GM12878 (cell line): ENCODE results near the gene DNAJC11. TPM values are rescaled to one million over a fixed set of nuclear protein-coding genes. Genes with fewer than 3 reads are reported as not detected.

Experiments
- ATAC-seq: fragments of 200-7000 bp; cut with Tn5 transposase; 3 replicates; pipeline ENCODE4 v1.9.1; 2020; ENCODE audit warnings: mild to moderate bottlenecking, moderate library complexity
- BruUV-seq: library from RNA; stranded (reverse); fragments of 400-500 nt; replicated peaks from 2 replicates; lab custom pipeline; 2021; lab: Mats Ljungman, UMichigan
- CTCF ChIA-PET: fragments of 300-600 bp; sonication (Branson Sonifier 250); formaldehyde crosslinking; extraction: SDS; loops from one replicate; lab custom pipeline; 2021; ENCODE audit warnings: inconsistent platforms; lab: Yijun Ruan, JAX
- POLR2A ChIA-PET: fragments of 350-600 bp; formaldehyde crosslinking; extraction: SDS; loops from one replicate; lab custom pipeline; 2021; ENCODE audit warnings: inconsistent platforms; lab: Charles Lee
- RAD21 ChIA-PET: fragments of 300-600 bp; sonication (Branson Sonifier 250); formaldehyde crosslinking; loops from one replicate; lab custom pipeline; 2023; ENCODE audit warnings: antibody characterized with exemption; ENCODE audit not compliant: unreplicated experiment; lab: Charles Lee
- SMC1A ChIA-PET: fragments of 300-600 bp; sonication (Branson Sonifier 250); formaldehyde crosslinking; loops from one replicate; lab custom pipeline; 2023; ENCODE audit not compliant: unreplicated experiment, uncharacterized antibody; lab: Charles Lee
- DNase-seq: peaks from one replicate; pipeline ENCODE4 v3.0.0-alpha.2; 2011; ENCODE audit warnings: low read depth, low spot score
- FAIRE-seq: peaks from 3 replicates; lab custom pipeline; 2011; peaks lifted over from hg19 to GRCh38; lab: Jason Lieb, UNC
- H2AFZ ChIP-seq: 2 replicates; pipeline ENCODE4 v1.6.0; 2011; ENCODE audit warnings: low read depth, low read length, control low read depth; ENCODE audit not compliant: control insufficient read depth
- H3K27ac ChIP-seq: 2 replicates; pipeline ENCODE4 v1.5.1; 2011; ENCODE audit warnings: control low read depth; ENCODE audit not compliant: control insufficient read depth, insufficient read depth
- H3K27me3 ChIP-seq, 2 experiments: replicated peaks in 1 of 2; 2 replicates each; pipeline versions ENCODE4 v1.6.0 to v1.6.1; 2011; ENCODE audit warnings: low read length in 1 of 2; ENCODE audit not compliant: control insufficient read depth in 2 of 2, insufficient read depth in 2 of 2
- H3K36me3 ChIP-seq, 2 experiments: 2 replicates each; pipeline ENCODE4 v1.5.1; 2011; ENCODE audit warnings: low read length in 1 of 2; ENCODE audit not compliant: control insufficient read depth in 2 of 2, insufficient read depth in 2 of 2
- H3K4me1 ChIP-seq: 2 replicates; pipeline ENCODE4 v1.6.1; 2011; ENCODE audit warnings: mild to moderate bottlenecking, low read length, moderate library complexity, mixed read lengths; ENCODE audit not compliant: control insufficient read depth, insufficient read depth
- H3K4me2 ChIP-seq: 2 replicates; pipeline ENCODE4 v1.6.0; 2011; ENCODE audit warnings: control low read depth; ENCODE audit not compliant: control insufficient read depth, insufficient read depth
- H3K4me3 ChIP-seq: fragments of 200-600 bp; sonication (generic); 2 replicates; pipeline ENCODE4 v1.5.1; 2016
- H3K79me2 ChIP-seq: 2 replicates; pipeline ENCODE4 v1.6.0; 2011; ENCODE audit warnings: low read length; ENCODE audit not compliant: control insufficient read depth, insufficient read depth
- H3K9ac ChIP-seq: 2 replicates; pipeline ENCODE4 v1.8.0; 2011; ENCODE audit warnings: low read length, control low read depth, mixed read lengths; ENCODE audit not compliant: control insufficient read depth, insufficient read depth
- H3K9me3 ChIP-seq: replicated peaks from 3 replicates; pipeline ENCODE4 v1.5.1; 2011; ENCODE audit warnings: mild to moderate bottlenecking, low read length; ENCODE audit not compliant: control insufficient read depth, insufficient read depth
- H4K20me1 ChIP-seq: 2 replicates; pipeline ENCODE4 v1.6.0; 2011; ENCODE audit not compliant: control insufficient read depth, insufficient read depth
- BHLHE40 ChIP-seq, 2 experiments: fragments of 450-650 bp in 1 of 2; IDR thresholded peaks; 2 replicates each; pipeline ENCODE4 v1.6.1; 2011 to 2017; ENCODE audit warnings: low read depth in 2 of 2, borderline replicate concordance in 1 of 2, improper control_type of control experiment in 1 of 2, low read length in 1 of 2, mild to moderate bottlenecking in 1 of 2
- CHD2 ChIP-seq: IDR thresholded peaks from 2 replicates; pipeline ENCODE4 v1.6.1; 2011; ENCODE audit warnings: low read depth, low read length, improper control_type of control experiment, borderline replicate concordance
- ETV6 ChIP-seq, 2 experiments: fragments of 450-650 bp in 1 of 2; IDR thresholded peaks in 1 of 2; conservative IDR thresholded peaks in 1 of 2; 2 replicates each; pipeline ENCODE4 v1.6.1; 2014; ENCODE audit warnings: antibody characterized with exemption in 1 of 2, borderline replicate concordance in 1 of 2, low read depth in 1 of 2, mild to moderate bottlenecking in 1 of 2, moderate library complexity in 1 of 2
- FOS ChIP-seq: IDR thresholded peaks from 3 replicates; pipeline ENCODE4 v1.6.1; 2011; ENCODE audit warnings: borderline replicate concordance; ENCODE audit not compliant: insufficient read length; ENCODE audit errors: extremely low read depth
- FOXK2 ChIP-seq: fragments of 450-650 bp; IDR thresholded peaks from 2 replicates; pipeline ENCODE4 v1.6.1; 2017; ENCODE audit warnings: mild to moderate bottlenecking, moderate library complexity
- IKZF1 ChIP-seq: fragments of 450-650 bp; conservative IDR thresholded peaks from 2 replicates; pipeline ENCODE4 v1.6.1; 2017; ENCODE audit warnings: antibody characterized with exemption, mild to moderate bottlenecking
- NR2C2 ChIP-seq: IDR thresholded peaks from 2 replicates; pipeline ENCODE4 v1.6.1; 2011; ENCODE audit warnings: borderline replicate concordance, low read depth; ENCODE audit not compliant: control insufficient read depth, insufficient read length
- RUNX3 ChIP-seq: IDR thresholded peaks from 2 replicates; pipeline ENCODE4 v1.6.1; 2012; ENCODE audit warnings: low read length, inconsistent platforms
- SPI1 ChIP-seq: IDR thresholded peaks from 2 replicates; pipeline ENCODE4 v1.6.1; 2011; ENCODE audit warnings: low read depth, mild to moderate bottlenecking, low read length, moderate library complexity, borderline replicate concordance; ENCODE audit not compliant: insufficient read depth
- SRF ChIP-seq, 2 experiments: IDR thresholded peaks; 2 replicates each; pipeline ENCODE4 v1.6.1; 2011; ENCODE audit warnings: low read depth in 2 of 2, low read length in 2 of 2, mild to moderate bottlenecking in 1 of 2, moderate library complexity in 1 of 2
- TAF1 ChIP-seq: IDR thresholded peaks from 2 replicates; pipeline ENCODE4 v1.6.1; 2011; ENCODE audit warnings: mild to moderate bottlenecking, low read depth, low read length, borderline replicate concordance
- WRNIP1 ChIP-seq: IDR thresholded peaks from 2 replicates; pipeline ENCODE4 v1.6.1; 2011; ENCODE audit warnings: low read depth, low read length, improper control_type of control experiment, borderline replicate concordance
- ZNF274 ChIP-seq: IDR thresholded peaks from one replicate; pipeline ENCODE4 v1.8.0; 2011; ENCODE audit not compliant: insufficient read length, insufficient read depth
- WGBS: methylation state at CpG from one replicate; pipeline ENCODE4 v1.1.6; 2016; ENCODE audit warnings: low lambda C conversion rate; ENCODE audit not compliant: insufficient replicate concordance, insufficient coverage; ENCODE audit errors: missing lambda C conversion rate; 5-methylcytosine and 5-hydroxymethylcytosine counted together
- in situ Hi-C: fragments of 300-500 bp; cut with MboI; formaldehyde crosslinking; loops from 9 replicates; pipeline ENCODE4 v1.14.3; 2018; ENCODE audit warnings: mixed read lengths
- intact Hi-C: fragments of 100-400 bp; cut with micrococcal nuclease; formaldehyde crosslinking; loops from one replicate; pipeline ENCODE4 v1.14.2; 2022; ENCODE audit not compliant: unreplicated experiment
- polyA plus RNA-seq, 11 experiments: library from polyadenylated mRNA; depleted of rRNA in 4 of 11; unstranded in 6 of 11; stranded (reverse) in 5 of 11; fragments of >200 nt; fragmentation: Nextera tagmentation in 4 of 11; fragmentation: Illumina TruSeq in 1 of 11; extraction: Ambion mirVana in 4 of 11; extraction: Trizol in 1 of 11; gene quantifications; 1 replicate in 1 of 11; 2 replicates in 10 of 11; pipeline versions ENCODE4 v1.2.1 to v1.2.3, GENCODE V29; 2011 to 2016; ENCODE audit warnings: inconsistent platforms in 2 of 11, missing spikeins in 2 of 11, low read depth in 1 of 11
- total RNA-seq, 4 experiments: library from RNA; depleted of rRNA in 3 of 4; stranded (reverse); fragments of >200 nt in 3 of 4; fragmentation: Illumina TruSeq in 1 of 4; extraction: Trizol in 1 of 4; gene quantifications; 2 replicates each; pipeline versions ENCODE4 v1.2.1 to v1.2.3, GENCODE V29; 2013 to 2021

Gene DNAJC11
- total and polyA plus RNA-seq, 10 of the 15 experiments (the other 5 are each of a cell fraction or from before 2014, with no cell fraction given): 5.0 to 58.8 (median 39.5) TPM

DNA sequence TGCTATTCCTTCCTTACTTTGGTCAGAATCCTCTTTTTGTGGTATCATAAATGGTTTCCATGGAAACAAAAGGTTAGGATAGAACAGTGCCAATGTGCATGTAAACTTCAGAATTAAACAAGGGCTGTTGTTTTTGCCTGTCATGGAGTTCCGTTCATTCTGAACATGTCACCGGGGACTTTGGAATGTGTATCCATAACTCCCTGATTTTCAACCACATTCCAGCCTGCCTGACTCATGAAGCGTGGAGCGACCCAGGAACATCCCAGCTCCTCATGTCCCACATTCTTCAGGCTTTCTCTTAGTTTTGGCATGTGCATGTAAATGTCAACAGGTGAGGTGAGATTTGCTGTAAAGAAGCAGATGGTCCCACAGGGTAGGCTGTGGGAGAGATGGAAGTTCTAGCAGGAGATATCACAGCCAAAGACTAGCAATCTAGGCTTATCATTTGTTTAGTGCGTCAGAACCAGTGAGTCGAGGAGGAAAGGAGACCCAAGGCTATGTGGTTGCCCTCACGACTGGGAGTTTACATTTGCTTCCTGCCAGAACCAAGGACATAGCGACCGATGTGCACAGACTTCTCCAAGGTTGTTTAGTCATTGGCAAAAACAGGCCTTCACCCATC, 23.0 kb upstream of the DNAJC11 start (continued):
- TF ChIP-seq BHLHE40 (IDR thresholded peaks at IDR 0.05; ENCODE audit: borderline replicate concordance in 1 of 2, low read depth in 2 of 2, low read length in 1 of 2): no peak
- no peak for TF ChIP-seq WRNIP1
- TF ChIP-seq NR2C2: no peak
- no peak for TF ChIP-seq SRF (IDR thresholded peaks at IDR 0.05; ENCODE audit: low read depth in 2 of 2, low read length in 2 of 2)
- TF ChIP-seq FOS: no peak
- TF ChIP-seq ETV6 (conservative IDR thresholded peaks at IDR 0.05 in 1 of 2, IDR thresholded peaks at IDR 0.05 in 1 of 2; ENCODE audit: borderline replicate concordance in 1 of 2, low read depth in 1 of 2): no peak
- TF ChIP-seq CHD2: no peak
- no peak for TF ChIP-seq ZNF274
- no peak for TF ChIP-seq IKZF1
- TF ChIP-seq RUNX3: no peak
- no peak for TF ChIP-seq FOXK2
- TF ChIP-seq TAF1: no peak

GRCh38 chr1:6723621-6724428, 22.2 kb upstream of the DNAJC11 start:
- Histone ChIP-seq H3K27me3 (no peaks in the 10 kb centered on the region), H3K4me3 (no peak overlapping the region), H4K20me1 (no peaks in the 10 kb centered on the region), H2AFZ (no peak overlapping the region), H3K9ac (no peak overlapping the region), H3K36me3 (no peaks in the 10 kb centered on the region), H3K4me1 (no peaks in the 10 kb centered on the region), H3K79me2 (no peaks in the 10 kb centered on the region), H3K27ac (no peak overlapping the region), H3K9me3 (no peaks in the 10 kb centered on the region), H3K4me2 (no peak overlapping the region)
- DNase-seq: no peak
- ChIA-PET RAD21 (no interaction called here), POLR2A (no interaction called here), CTCF (no interaction called here), SMC1A (no interaction called here)
- no peak for ATAC-seq
- intact Hi-C loops: loop anchor here (5.0 kb wide), 2 partner anchors 63 to 923 kb away; partner anchors contain the start of gene CAMTA1
- no peak for TF ChIP-seq SPI1
- TF ChIP-seq BHLHE40 (IDR thresholded peaks at IDR 0.05; ENCODE audit: borderline replicate concordance in 1 of 2, low read depth in 2 of 2, low read length in 1 of 2): no peak
- WGBS: 36% methylated on average over 17 of the region's 17 CpGs
- no TSS peak for BruUV-seq
- in situ Hi-C loops: loop anchor here (5.0 kb wide), 2 partner anchors 498 to 923 kb away; no protein-coding TSS in a partner anchor
- no peak for FAIRE-seq
